Trophoblast cell (in vitro differentiated cells and primary cell): ENCODE results near the gene TNPO2.

Experiments
- DNase-seq, 2 donors: peaks; one replicate each; pipeline ENCODE4 v3.0.0-alpha.2; 2016
- H2AFZ ChIP-seq: 2 replicates; pipeline ENCODE4 v1.6.1; 2013; ENCODE audit warnings: low read length, moderate library complexity, mild to moderate bottlenecking; ENCODE audit not compliant: insufficient read depth, poor library complexity
- H2AK5ac ChIP-seq: 2 replicates; pipeline ENCODE4 v1.6.1; 2013; ENCODE audit warnings: mild to moderate bottlenecking, low read length
- H2BK120ac ChIP-seq: 2 replicates; pipeline ENCODE4 v1.6.1; 2013; ENCODE audit warnings: low read length, mild to moderate bottlenecking, moderate library complexity; ENCODE audit not compliant: insufficient read depth, poor library complexity
- H2BK12ac ChIP-seq: 2 replicates; pipeline ENCODE4 v1.6.1; 2013; ENCODE audit warnings: mild to moderate bottlenecking, low read length, moderate library complexity
- H2BK5ac ChIP-seq: 2 replicates; pipeline ENCODE4 v1.6.1; 2013; ENCODE audit warnings: low read length, low read depth, moderate library complexity, mild to moderate bottlenecking; ENCODE audit not compliant: poor library complexity
- H3K14ac ChIP-seq: 2 replicates; pipeline ENCODE4 v1.6.1; 2013; ENCODE audit warnings: mild to moderate bottlenecking, low read length
- H3K18ac ChIP-seq: 2 replicates; pipeline ENCODE4 v1.6.1; 2013; ENCODE audit warnings: mild to moderate bottlenecking, low read length
- H3K23ac ChIP-seq: 2 replicates; pipeline ENCODE4 v1.6.1; 2013; ENCODE audit warnings: low read length
- H3K27ac ChIP-seq: 2 replicates; pipeline ENCODE4 v1.5.1; 2013; ENCODE audit warnings: low read depth, mild to moderate bottlenecking, inconsistent platforms, low read length, moderate library complexity
- H3K27me3 ChIP-seq: 2 replicates; pipeline ENCODE4 v1.6.1; 2013; ENCODE audit warnings: inconsistent platforms, mild to moderate bottlenecking, low read length, moderate library complexity; ENCODE audit not compliant: insufficient read depth
- H3K36me3 ChIP-seq, 2 experiments: 1 replicate in 1 of 2; 2 replicates in 1 of 2; pipeline ENCODE4 v1.6.1; 2013; ENCODE audit warnings: low read length in 2 of 2, mild to moderate bottlenecking in 2 of 2, moderate library complexity in 1 of 2; ENCODE audit not compliant: insufficient read depth in 2 of 2, control insufficient read depth in 1 of 2
- H3K4ac ChIP-seq: 2 replicates; pipeline ENCODE4 v1.6.1; 2013; ENCODE audit warnings: low read depth, mild to moderate bottlenecking, low read length, moderate library complexity
- H3K4me1 ChIP-seq, 2 experiments: 1 replicate in 1 of 2; 2 replicates in 1 of 2; pipeline ENCODE4 v1.6.1; 2013; ENCODE audit warnings: low read length in 2 of 2, mild to moderate bottlenecking in 2 of 2, moderate library complexity in 1 of 2; ENCODE audit not compliant: insufficient read depth in 2 of 2, control insufficient read depth in 1 of 2
- H3K4me2 ChIP-seq: 2 replicates; pipeline ENCODE4 v1.6.1; 2013; ENCODE audit warnings: inconsistent platforms, mild to moderate bottlenecking, low read length, moderate library complexity
- H3K4me3 ChIP-seq: 2 replicates; pipeline ENCODE4 v1.5.1; 2013; ENCODE audit warnings: mild to moderate bottlenecking, low read depth, low read length, inconsistent platforms
- H3K79me1 ChIP-seq: one replicate; pipeline ENCODE4 v1.6.1; 2013; ENCODE audit warnings: low read length
- H3K79me2 ChIP-seq: 2 replicates; pipeline ENCODE4 v1.6.1; 2013; ENCODE audit warnings: low read length, mild to moderate bottlenecking; ENCODE audit not compliant: control insufficient read depth, insufficient read depth, poor library complexity
- H3K9ac ChIP-seq: 2 replicates; pipeline ENCODE4 v1.6.1; 2013; ENCODE audit warnings: mild to moderate bottlenecking, low read length
- H3K9me3 ChIP-seq: 2 replicates; pipeline ENCODE4 v1.6.1; 2013; ENCODE audit warnings: low read depth, mild to moderate bottlenecking, control low read depth, inconsistent platforms, low read length; ENCODE audit not compliant: insufficient read depth
- H4K12ac ChIP-seq: 2 replicates; pipeline ENCODE4 v1.6.1; 2013; ENCODE audit warnings: low read depth, mild to moderate bottlenecking, low read length, moderate library complexity
- H4K8ac ChIP-seq: 2 replicates; pipeline ENCODE4 v1.6.1; 2013; ENCODE audit warnings: low read depth, mild to moderate bottlenecking, low read length, moderate library complexity
- H4K91ac ChIP-seq: one replicate; pipeline ENCODE4 v1.6.1; 2013; ENCODE audit warnings: low read depth, mild to moderate bottlenecking, low read length, moderate library complexity
- WGBS: extraction: QIAGEN DNeasy Blood & Tissue Kit; methylation state at CpG from one replicate; pipeline ENCODE4 v1.1.7; 2013; ENCODE audit warnings: missing lambda C conversion rate; ENCODE audit not compliant: insufficient read length, insufficient coverage; ENCODE audit errors: extremely low coverage; 5-methylcytosine and 5-hydroxymethylcytosine counted together

The TNPO2 gene

DNA sequence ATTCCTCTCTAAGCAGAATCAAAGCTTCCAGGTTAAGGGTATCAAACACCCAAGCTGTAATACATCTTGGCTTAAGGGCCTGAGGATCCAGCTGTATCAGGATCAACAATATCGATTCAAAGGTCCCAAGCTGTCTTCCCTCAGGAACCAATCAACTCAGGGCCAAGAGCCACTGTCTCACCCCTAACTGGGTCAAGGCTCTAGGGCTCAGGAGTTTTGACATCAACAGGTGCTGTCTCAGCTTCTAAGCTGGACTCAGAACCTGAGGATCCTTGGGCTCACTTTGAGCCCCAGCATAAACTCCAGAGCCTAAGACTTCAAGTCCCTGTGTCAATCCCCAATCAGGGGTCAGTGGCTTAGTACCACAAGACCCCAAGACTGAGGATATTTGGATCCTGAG is 28.2 kb downstream of the TNPO2 start:
- peaks cover 2% of the 10 kb centered on the region for H3K9me3 ChIP-seq
- no CpG with 5 or more reads among the region's 1 CpG for WGBS
- no peak overlapping the region for H3K27ac ChIP-seq

GRCh38 chr19:12695096-12695495 is 28.6 kb downstream of the TNPO2 start:
- H3K4me3 ChIP-seq, result no peak overlapping the region
- no peak overlapping the region for H4K91ac ChIP-seq
- no peak overlapping the region for H3K18ac ChIP-seq
- no peak overlapping the region for H2AK5ac ChIP-seq
- H3K4ac ChIP-seq, result no peak overlapping the region
- no peak overlapping the region for H2AFZ ChIP-seq
- no peak overlapping the region for H3K4me2 ChIP-seq
- H3K23ac ChIP-seq, result no peak overlapping the region
- no peak overlapping the region for H3K14ac ChIP-seq
- peaks cover 2% of the 10 kb centered on the region for H3K79me1 ChIP-seq
- peaks cover 2% of the 10 kb centered on the region for H3K9me3 ChIP-seq
- H3K79me2 ChIP-seq, result peaks cover 4% of the 10 kb centered on the region
- H2BK120ac ChIP-seq, result no peak overlapping the region
- H4K12ac ChIP-seq, result no peak overlapping the region
- H3K27ac ChIP-seq, result no peak overlapping the region
- no peak overlapping the region for H4K8ac ChIP-seq
- H3K4me1 ChIP-seq, result peaks cover 3 to 5% of the 10 kb centered on the region in 2 experiments
- H3K27me3 ChIP-seq, result no peaks in the 10 kb centered on the region
- no peak for DNase-seq
- no peak overlapping the region for H2BK5ac ChIP-seq
- H3K36me3 ChIP-seq, result peaks cover 16 to 20% of the 10 kb centered on the region in 2 experiments
- H3K9ac ChIP-seq, result no peak overlapping the region
- H2BK12ac ChIP-seq, result no peak overlapping the region
- WGBS, result no CpG with 5 or more reads among the region's 2 CpGs

More for the DNA sequence above, 28.2 kb downstream of the TNPO2 start:
- no peak overlapping the region for H2BK120ac ChIP-seq
- no peak overlapping the region for H3K14ac ChIP-seq
- peaks cover 19 to 24% of the 10 kb centered on the region in 2 experiments for H3K36me3 ChIP-seq
- H3K4me2 ChIP-seq, result peak overlapping the region; percentile 96
- peak overlapping the region; percentile 91 for H3K4me3 ChIP-seq
- H4K8ac ChIP-seq, result no peak overlapping the region
- H2AFZ ChIP-seq, result no peak overlapping the region
- peaks cover 4% of the 10 kb centered on the region for H3K79me2 ChIP-seq
- no peak overlapping the region for H4K91ac ChIP-seq
- H3K18ac ChIP-seq, result no peak overlapping the region
- H3K79me1 ChIP-seq, result peaks cover 2% of the 10 kb centered on the region
- no peak overlapping the region for H4K12ac ChIP-seq
- no peak overlapping the region for H3K4ac ChIP-seq
- H3K23ac ChIP-seq, result no peak overlapping the region
- no peak overlapping the region for H2BK5ac ChIP-seq
- H3K4me1 ChIP-seq, result peaks cover 3 to 5% of the 10 kb centered on the region in 2 experiments
- H2AK5ac ChIP-seq, result no peak overlapping the region
- peak overlapping the region; percentile 55 for H3K9ac ChIP-seq
- no peak for DNase-seq
- no peak overlapping the region for H2BK12ac ChIP-seq
- no peaks in the 10 kb centered on the region for H3K27me3 ChIP-seq

DNA sequence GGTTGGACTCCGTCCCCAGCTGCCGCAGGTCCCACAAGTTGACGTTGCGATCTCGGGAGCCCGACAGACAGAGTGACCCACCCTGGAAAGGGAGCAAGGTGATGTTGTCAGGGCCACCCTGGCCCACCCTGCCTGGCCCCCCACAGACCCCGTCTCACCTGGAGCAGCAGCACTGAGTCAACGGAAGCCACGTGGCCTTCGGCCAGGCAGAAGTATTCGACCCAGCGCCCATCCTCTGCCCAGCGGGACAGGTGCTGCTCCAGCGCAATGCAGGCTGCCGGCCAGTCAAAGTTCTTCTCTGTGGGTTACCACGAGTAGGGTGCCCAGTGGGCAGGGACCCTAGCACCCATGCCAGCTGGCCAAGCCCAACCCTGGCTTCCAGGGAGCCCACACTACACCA is 29.1 kb downstream of the TNPO2 start:
- Histone ChIP-seq H3K27ac (no peak overlapping the region), H3K79me2 (peaks cover 4% of the 10 kb centered on the region), H3K79me1 (peaks cover 2% of the 10 kb centered on the region), H2BK12ac (no peak overlapping the region), H3K9me3 (peaks cover 2% of the 10 kb centered on the region), H2AFZ (no peak overlapping the region), H3K36me3 (peaks cover 14 to 16% of the 10 kb centered on the region in 2 experiments), H3K14ac (no peak overlapping the region), H4K8ac (no peak overlapping the region), H3K4ac (no peak overlapping the region), H3K9ac (no peak overlapping the region), H3K4me1 (peaks cover 3 to 5% of the 10 kb centered on the region in 2 experiments), H3K4me3 (no peak overlapping the region), H3K18ac (no peak overlapping the region), H2BK120ac (no peak overlapping the region), H4K91ac (no peak overlapping the region), H3K4me2 (no peak overlapping the region), H3K23ac (no peak overlapping the region), H4K12ac (no peak overlapping the region), H3K27me3 (no peaks in the 10 kb centered on the region), H2BK5ac (no peak overlapping the region), H2AK5ac (no peak overlapping the region)
- WGBS, result no CpG with 5 or more reads among the region's 16 CpGs
- no peak for DNase-seq

- no peak overlapping the region for H4K12ac ChIP-seq
- peaks cover 3 to 5% of the 10 kb centered on the region in 2 experiments for H3K4me1 ChIP-seq
- H3K79me2 ChIP-seq, result peaks cover 4% of the 10 kb centered on the region
- no peak overlapping the region for H3K9ac ChIP-seq
- H3K79me1 ChIP-seq, result peaks cover 2% of the 10 kb centered on the region
- peaks cover 6% of the 10 kb centered on the region for H3K9me3 ChIP-seq
- H3K27ac ChIP-seq, result no peak overlapping the region
- no peak for DNase-seq
- H3K4me3 ChIP-seq, result no peak overlapping the region
- H4K8ac ChIP-seq, result no peak overlapping the region
- no peak overlapping the region for H2BK5ac ChIP-seq
- H3K27me3 ChIP-seq, result no peaks in the 10 kb centered on the region
- WGBS, result no CpG with 5 or more reads among the region's 5 CpGs
- no peak overlapping the region for H3K23ac ChIP-seq
- peaks cover 9 to 12% of the 10 kb centered on the region in 2 experiments for H3K36me3 ChIP-seq
- no peak overlapping the region for H3K4me2 ChIP-seq
- no peak overlapping the region for H3K18ac ChIP-seq
- no peak overlapping the region for H2BK120ac ChIP-seq
- H3K14ac ChIP-seq, result no peak overlapping the region
- H3K4ac ChIP-seq, result no peak overlapping the region
- no peak overlapping the region for H2AK5ac ChIP-seq
- no peak overlapping the region for H2BK12ac ChIP-seq
- H4K91ac ChIP-seq, result no peak overlapping the region
- H2AFZ ChIP-seq, result no peak overlapping the region
Observed at GRCh38 chr19:12692960-12693359, 30.8 kb downstream of the TNPO2 start.
